Testis (tissue), 3 donors: ENCODE data around the gene DGKH. TPM values are rescaled to one million over a fixed set of nuclear protein-coding genes. Genes with fewer than 3 reads are reported as not detected.

Experiments used
- DNase-seq: peaks from one replicate; pipeline ENCODE4 v3.0.0-alpha.2; 2019
- H3K27ac ChIP-seq, 2 donors: fragments of 200-600 bp; sonication (generic); one replicate each; pipeline ENCODE4 v1.5.1; 2019
- H3K27me3 ChIP-seq: fragments of 200-600 bp; sonication (generic); one replicate; pipeline ENCODE4 v1.5.1; 2019
- H3K36me3 ChIP-seq: fragments of 200-600 bp; sonication (generic); one replicate; pipeline ENCODE4 v1.5.1; 2017; ENCODE audit warnings: low read depth; ENCODE audit errors: missing control alignments
- H3K4me1 ChIP-seq: fragments of 200-600 bp; sonication (generic); one replicate; pipeline ENCODE4 v1.5.1; 2019
- H3K4me3 ChIP-seq, 2 donors: fragments of 200-600 bp; sonication (generic); one replicate each; pipeline ENCODE4 v1.5.1; 2017 to 2019
- H3K9me3 ChIP-seq: fragments of 200-600 bp; sonication (generic); one replicate; pipeline ENCODE4 v1.5.1; 2017
- POLR2A ChIP-seq: fragments of 450-650 bp; IDR thresholded peaks from one replicate; pipeline ENCODE4 v1.6.1; 2017; ENCODE audit warnings: antibody characterized with exemption, mild to moderate bottlenecking, moderate library complexity
- WGBS, 2 donors: methylation state at CpG; one replicate each; pipeline ENCODE4 v1.1.5; 2018; 5-methylcytosine and 5-hydroxymethylcytosine counted together
- intact Hi-C: fragments of 100-400 bp; cut with DNase I; formaldehyde crosslinking; loops from one replicate; pipeline ENCODE4 v1.15.1; 2023; ENCODE audit warnings: low total_unique reads
- polyA plus RNA-seq: library from polyadenylated mRNA; stranded (reverse); fragments of 350-450 nt; fragmentation: Illumina TruSeq; extraction: RNeasy Lipid Tissue Mini Kit (QIAGEN cat#74804); gene quantifications from one replicate; pipeline ENCODE4 v1.2.3, GENCODE V29; 2014; ENCODE audit warnings: low read depth, low replicate concordance; ENCODE audit not compliant: insufficient read depth
- total RNA-seq, 2 donors: library from RNA; depleted of rRNA; stranded (reverse); fragments of >200 nt; gene quantifications; one replicate each; pipeline ENCODE4 v1.2.3, GENCODE V29; 2016
- TF ChIP-seq, protein P1 (sequence below), 3 experiments: fragments of 450-650 bp in 2 of 3; fragments of 200-600 bp in 1 of 3; sonication (generic) in 1 of 3; IDR thresholded peaks; one replicate each; pipeline ENCODE4 v1.5.1; 2016 to 2019; ENCODE audit warnings: antibody characterized with exemption in 3 of 3, mild to moderate bottlenecking in 2 of 3, moderate library complexity in 1 of 3

DGKH gene
- total and polyA plus RNA-seq, 3 donors from 2014 or later, result 6.3 to 11.5 (median 9.8) TPM

DNA sequence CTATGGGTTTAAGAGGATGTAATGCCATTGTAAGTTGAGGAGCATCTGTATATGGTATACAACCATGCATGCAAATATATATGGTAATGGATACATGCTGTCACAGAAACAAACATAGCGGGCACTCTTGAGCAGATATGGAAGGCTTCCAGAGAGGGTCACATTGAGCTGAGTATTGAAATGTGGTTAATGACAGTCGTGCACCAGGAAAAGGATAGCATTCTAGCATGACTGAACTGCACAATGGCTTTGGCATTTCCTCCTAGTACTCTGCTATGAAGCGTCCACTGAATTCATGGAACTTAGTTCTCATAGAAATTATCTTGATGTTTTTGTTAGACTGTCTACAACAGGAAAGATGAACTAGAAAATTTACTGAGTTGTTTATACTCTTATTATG, 25.2 kb downstream of the DGKH start:
- H3K27me3 ChIP-seq, result no peaks in the 10 kb centered on the region
- H3K27ac ChIP-seq, result no peak overlapping the region
- no peak for TF ChIP-seq POLR2A
- TF ChIP-seq, protein P1, sequence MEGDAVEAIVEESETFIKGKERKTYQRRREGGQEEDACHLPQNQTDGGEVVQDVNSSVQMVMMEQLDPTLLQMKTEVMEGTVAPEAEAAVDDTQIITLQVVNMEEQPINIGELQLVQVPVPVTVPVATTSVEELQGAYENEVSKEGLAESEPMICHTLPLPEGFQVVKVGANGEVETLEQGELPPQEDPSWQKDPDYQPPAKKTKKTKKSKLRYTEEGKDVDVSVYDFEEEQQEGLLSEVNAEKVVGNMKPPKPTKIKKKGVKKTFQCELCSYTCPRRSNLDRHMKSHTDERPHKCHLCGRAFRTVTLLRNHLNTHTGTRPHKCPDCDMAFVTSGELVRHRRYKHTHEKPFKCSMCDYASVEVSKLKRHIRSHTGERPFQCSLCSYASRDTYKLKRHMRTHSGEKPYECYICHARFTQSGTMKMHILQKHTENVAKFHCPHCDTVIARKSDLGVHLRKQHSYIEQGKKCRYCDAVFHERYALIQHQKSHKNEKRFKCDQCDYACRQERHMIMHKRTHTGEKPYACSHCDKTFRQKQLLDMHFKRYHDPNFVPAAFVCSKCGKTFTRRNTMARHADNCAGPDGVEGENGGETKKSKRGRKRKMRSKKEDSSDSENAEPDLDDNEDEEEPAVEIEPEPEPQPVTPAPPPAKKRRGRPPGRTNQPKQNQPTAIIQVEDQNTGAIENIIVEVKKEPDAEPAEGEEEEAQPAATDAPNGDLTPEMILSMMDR (IDR thresholded peaks at IDR 0.05), result no peak
- H3K4me1 ChIP-seq, result no peaks in the 10 kb centered on the region
- H3K36me3 ChIP-seq, result no peaks in the 10 kb centered on the region
- H3K9me3 ChIP-seq, result no peaks in the 10 kb centered on the region
- no peak for DNase-seq
- no peak overlapping the region for H3K4me3 ChIP-seq
- intact Hi-C loops, result no loop called here
- WGBS, 2 donors, result 79 to 93% methylated on average over 3 of the region's 3 CpGs

DNA sequence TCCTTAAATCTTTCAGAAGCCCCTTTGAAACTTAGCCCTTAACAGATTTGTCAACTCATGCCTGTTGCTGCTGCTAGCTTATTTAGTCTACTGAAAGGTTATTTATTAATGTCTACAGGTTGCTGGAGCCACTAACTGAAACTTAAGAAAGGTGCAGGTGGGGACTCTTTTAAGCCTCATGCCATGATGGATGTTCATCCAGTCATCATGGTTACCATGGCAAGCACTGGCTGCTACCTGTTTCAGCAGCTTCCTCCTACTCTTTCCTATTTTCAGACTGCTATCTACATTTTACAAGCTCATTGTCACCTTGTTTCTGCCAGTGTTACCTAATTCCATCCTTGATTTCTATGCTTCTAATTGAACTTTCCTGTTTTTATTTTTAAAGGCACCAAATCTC, 27.1 kb downstream of the DGKH start:
- no peaks in the 10 kb centered on the region for H3K27me3 ChIP-seq
- intact Hi-C loops, result no loop called here
- no peak overlapping the region for H3K4me3 ChIP-seq
- no peaks in the 10 kb centered on the region for H3K9me3 ChIP-seq
- DNase-seq, result no peak
- no peaks in the 10 kb centered on the region for H3K36me3 ChIP-seq
- no peak for TF ChIP-seq POLR2A
- H3K27ac ChIP-seq, result no peak overlapping the region
- H3K4me1 ChIP-seq, result no peaks in the 10 kb centered on the region

DNA sequence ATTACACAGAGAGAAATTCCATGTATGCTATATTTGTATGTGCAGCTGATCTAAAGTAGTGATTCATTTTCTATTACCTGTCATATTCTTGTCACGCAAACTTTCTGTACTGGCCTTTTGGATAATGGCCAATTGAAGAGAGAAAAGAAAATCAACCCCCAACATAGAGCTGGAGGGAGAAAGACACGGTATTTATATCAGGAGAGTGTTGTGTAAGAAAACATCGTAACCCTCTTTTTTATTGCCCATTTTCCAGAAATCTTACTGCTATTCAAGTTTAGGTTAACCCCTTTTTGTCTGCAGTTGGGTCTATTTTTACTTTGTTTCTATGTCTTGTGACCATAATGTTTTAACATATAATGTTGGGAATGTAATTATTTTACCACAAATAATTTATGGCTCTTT, 27.9 kb downstream of the DGKH start:
- no peaks in the 10 kb centered on the region for H3K4me1 ChIP-seq
- intact Hi-C loops, result no loop called here
- no peaks in the 10 kb centered on the region for H3K36me3 ChIP-seq
- H3K4me3 ChIP-seq, result no peak overlapping the region
- no peaks in the 10 kb centered on the region for H3K27me3 ChIP-seq
- H3K9me3 ChIP-seq, result no peaks in the 10 kb centered on the region
- no peak for DNase-seq
- TF ChIP-seq, protein P1 (IDR thresholded peaks at IDR 0.05), result no peak
- TF ChIP-seq POLR2A, result no peak
- no peak overlapping the region for H3K27ac ChIP-seq
- WGBS, 2 donors, result 62 to 70% methylated on average over 3 of the region's 3 CpGs

DNA sequence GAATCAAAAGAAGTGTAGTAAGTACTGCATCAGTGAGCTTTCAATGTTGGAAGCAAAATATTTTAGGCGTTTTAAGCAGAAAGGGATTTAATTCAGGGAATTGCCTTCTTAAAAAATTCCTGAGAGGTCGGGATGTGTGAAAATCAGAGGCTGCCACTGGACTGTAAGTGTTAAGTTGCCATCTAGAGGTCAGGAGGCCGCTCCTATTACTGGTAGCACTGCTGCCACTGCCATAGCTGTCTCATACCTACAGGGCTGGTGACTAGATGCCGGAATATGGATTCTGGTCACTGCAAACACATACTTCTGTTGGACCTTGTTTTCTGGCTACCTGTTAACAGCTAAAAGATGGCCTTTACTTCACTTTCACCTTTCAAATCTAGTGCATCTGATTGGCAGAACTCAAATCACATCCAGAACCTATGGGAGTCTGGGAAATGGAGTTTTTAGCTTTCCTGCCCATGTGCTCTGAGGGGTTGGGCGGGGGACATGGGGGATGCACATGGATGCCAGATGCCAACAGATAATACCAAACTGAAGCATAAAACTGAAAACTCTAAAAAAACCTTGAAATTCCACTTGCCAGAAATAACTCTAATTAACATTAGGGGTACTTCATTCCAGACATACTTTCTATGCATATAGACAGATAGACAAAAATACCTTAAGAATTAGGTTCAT, 29.8 kb downstream of the DGKH start:
- no peak for TF ChIP-seq POLR2A
- TF ChIP-seq, protein P1 (IDR thresholded peaks at IDR 0.05), result no peak
- Histone ChIP-seq H3K27me3 (no peaks in the 10 kb centered on the region), H3K9me3 (no peaks in the 10 kb centered on the region), H3K36me3 (no peaks in the 10 kb centered on the region), H3K27ac (no peak overlapping the region), H3K4me1 (no peaks in the 10 kb centered on the region), H3K4me3 (no peak overlapping the region)
- intact Hi-C loops, result no loop called here
- 85 to 90% methylated on average over 5 of the region's 5 CpGs for WGBS, 2 donors
- peak; percentile 21 for DNase-seq

DNA sequence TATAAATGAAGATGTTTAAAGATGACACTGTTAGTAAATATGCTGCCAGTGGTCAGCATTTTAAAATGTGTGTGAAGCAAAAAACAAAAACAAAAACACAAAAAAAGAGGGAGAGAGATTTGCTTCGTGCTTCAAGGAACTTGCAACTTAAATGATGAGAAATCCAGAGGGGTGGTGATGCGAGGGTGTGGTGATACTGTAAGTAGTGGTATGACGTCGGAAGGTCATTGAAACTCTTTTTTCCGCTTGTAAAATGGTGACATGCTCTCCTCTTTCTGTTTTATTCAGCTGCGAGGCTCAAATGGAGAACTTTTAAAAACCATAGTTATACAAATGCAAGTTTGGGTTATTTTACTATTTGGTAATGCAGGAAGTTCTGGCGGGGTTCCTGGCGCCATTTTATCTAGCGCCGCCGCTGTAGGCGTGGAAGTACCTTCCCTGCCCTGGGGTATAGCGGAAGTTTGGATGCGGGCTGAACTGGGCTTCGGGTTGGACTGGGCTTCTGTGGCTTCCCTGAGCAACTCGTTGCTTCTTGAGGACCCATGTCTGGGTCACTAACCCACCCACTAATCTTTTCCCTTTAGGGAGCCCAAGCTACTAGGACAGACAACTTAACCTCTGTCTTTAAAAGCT, 34.8 kb downstream of the DGKH start:
- 64 to 65% methylated on average over 16 of the region's 16 CpGs for WGBS, 2 donors
- TF ChIP-seq POLR2A, result no peak
- TF ChIP-seq, protein P1 (IDR thresholded peaks at IDR 0.05), result no peak
- DNase-seq, result peak; percentile 30
- Histone ChIP-seq H3K36me3 (no peaks in the 10 kb centered on the region), H3K9me3 (no peaks in the 10 kb centered on the region), H3K27me3 (no peaks in the 10 kb centered on the region), H3K4me3 (peak overlapping the region; percentile 28 to 31), H3K27ac (no peak overlapping the region), H3K4me1 (no peaks in the 10 kb centered on the region)
- intact Hi-C loops, result no loop called here
